SIG-M5 treated with dmso at 0.1 percent for 504 hours (cell line): Measurements from ENCODE around the gene BCAS4.
"Not testable (repeated sequence)": the region's sequence is repeated elsewhere in the genome, so short reads cannot be mapped to it uniquely, and the experiment has no call there.

Experiments
- DNase-seq: peaks from one replicate; lab custom pipeline; 2025; ENCODE audit not compliant: unreplicated experiment; lab: John Stamatoyannopoulos, UW

BCAS4 gene

GRCh38 chr20:50798650-50799049 lies 3.8 kb downstream of the BCAS4 start:
- DNase-seq: peak; percentile 96

- DNase-seq: no peak
Observed at GRCh38 chr20:50799176-50799889, 4.5 kb downstream of the BCAS4 start.

GRCh38 chr20:50799890-50800550 lies 5.2 kb downstream of the BCAS4 start:
- DNase-seq: no peak

- DNase-seq: not testable (repeated sequence)
Observed at GRCh38 chr20:50800986-50801746, 6.3 kb downstream of the BCAS4 start.

- no peak for DNase-seq
Observed at GRCh38 chr20:50801747-50802125, 6.9 kb downstream of the BCAS4 start.

- no peak for DNase-seq
Observed at GRCh38 chr20:50802289-50802688, 7.4 kb downstream of the BCAS4 start.

GRCh38 chr20:50804437-50805348 lies 9.8 kb downstream of the BCAS4 start:
- DNase-seq: no peak

GRCh38 chr20:50805349-50805684 lies 10.5 kb downstream of the BCAS4 start:
- no peak for DNase-seq

- DNase-seq: no peak
Observed at GRCh38 chr20:50806126-50806768, 11.4 kb downstream of the BCAS4 start.

- no peak for DNase-seq
Observed at GRCh38 chr20:50810063-50810462, 15.2 kb downstream of the BCAS4 start.

- DNase-seq: no peak
Observed at GRCh38 chr20:50810842-50811241, 16.0 kb downstream of the BCAS4 start.

- DNase-seq: no peak
Observed at GRCh38 chr20:50813101-50813643, 18.3 kb downstream of the BCAS4 start.

- no peak for DNase-seq
Observed at GRCh38 chr20:50813801-50814200, 18.9 kb downstream of the BCAS4 start.

- no peak for DNase-seq
Observed at GRCh38 chr20:50814438-50815161, 19.7 kb downstream of the BCAS4 start.

- DNase-seq: no peak
Observed at GRCh38 chr20:50815162-50815989, 20.5 kb downstream of the BCAS4 start.

- DNase-seq: no peak
Observed at GRCh38 chr20:50817776-50818172, 22.9 kb downstream of the BCAS4 start.

GRCh38 chr20:50819349-50819748 lies 24.5 kb downstream of the BCAS4 start:
- no peak for DNase-seq

- no peak for DNase-seq
Observed at GRCh38 chr20:50820515-50821256, 25.8 kb downstream of the BCAS4 start.
